ENCODE measurements around the gene PRPF6.

GRCh38 chr20:64080013-64080812 lies 99.3 kb downstream of the PRPF6 start, which contains the start of gene OPRL1:
- TF ChIP-seq POLR2A (IDR thresholded peaks at IDR 0.05; ENCODE audit: low read depth, low read length): no peak
- TF ChIP-seq TAF1 (IDR thresholded peaks at IDR 0.05; ENCODE audit: borderline replicate concordance, low read depth, low read length): no peak
- TF ChIP-seq POLR2AphosphoS5 (IDR thresholded peaks at IDR 0.05; ENCODE audit: low read depth, low read length): no peak
